Hindlimb muscle (tissue), 1 donor: ENCODE results near the gene ABCG8. TPM values are rescaled to one million over a fixed set of nuclear protein-coding genes. Genes with fewer than 3 reads are reported as not detected.

Experiments
- DNase-seq: peaks from one replicate; pipeline ENCODE4 v3.0.0-alpha.2; 2013
- polyA plus RNA-seq: library from polyadenylated mRNA; unstranded; fragments of 120-200 nt; gene quantifications from one replicate; pipeline ENCODE4 v1.2.1, GENCODE V29; 2013; ENCODE audit not compliant: insufficient read length

ABCG8 gene
- polyA plus RNA-seq, 1 donor: 0.10 TPM

- DNase-seq: no peak
These were observed 88.7 kb downstream of the ABCG8 start for GRCh38 chr2:43927442-43927841.

DNA sequence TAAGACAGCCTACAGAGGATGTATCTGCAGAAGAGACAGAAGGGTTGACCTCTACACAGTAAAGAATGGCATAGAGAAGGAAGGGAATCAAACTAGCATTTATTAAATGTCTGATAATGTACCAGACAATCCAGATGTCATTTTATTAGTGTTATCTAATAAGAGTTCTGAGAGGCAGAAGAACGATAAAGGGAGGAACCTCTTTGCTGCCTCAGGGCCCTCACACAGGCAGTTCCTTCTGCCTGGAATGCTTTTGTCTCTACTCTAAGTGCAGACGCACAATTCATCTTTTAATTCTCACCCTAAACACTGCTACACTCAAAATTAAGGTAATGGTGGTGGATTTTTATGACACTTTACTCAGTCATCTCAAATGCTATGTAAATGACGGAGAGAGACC, 92.5 kb downstream of the ABCG8 start:
- DNase-seq: no peak

Other genes starting within 250 kb of the ABCG8 start
- gene THADA, start 242.9 kb upstream of the ABCG8 start, polyA plus RNA-seq: 22.3 TPM
- gene PLEKHH2, start 201.7 kb upstream of the ABCG8 start, polyA plus RNA-seq: 5.6 TPM
- gene C1GALT1C1L, start 162.5 kb upstream of the ABCG8 start, polyA plus RNA-seq: 1.3 TPM
- gene DYNC2LI1, start 64.9 kb upstream of the ABCG8 start, polyA plus RNA-seq: 14.9 TPM
- not detected for gene ABCG5, start 132 bp upstream of the ABCG8 start, polyA plus RNA-seq
- 77.8 TPM for gene LRPPRC, start 157.0 kb downstream of the ABCG8 start, polyA plus RNA-seq